ENCODE results near the gene SEC62. TPM values are rescaled to one million over a fixed set of nuclear protein-coding genes. Genes with fewer than 3 reads are reported as not detected.
A peak's percentile ranks its signal among the peaks of the same experiment; 100 is the strongest.

SEC62 gene
- total RNA-seq: 10 to 100 TPM; 48.7 to 64.4 TPM
- polyA plus RNA-seq (2013, experiment 1 of 2): 57.8 TPM
- 55.0 TPM for polyA plus RNA-seq (2013, experiment 2 of 2)
- long read RNA-seq, experiment 1, full-length matches to known transcripts: 3 of 30 reads
- long read RNA-seq, experiment 1, partial matches to known transcripts: 5 of 30 reads
- long read RNA-seq, experiment 1, other reads (novel, unspliced or antisense): 22 of 30 reads
- long read RNA-seq, experiment 2, full-length matches to known transcripts: 198 of 235 reads
- long read RNA-seq, experiment 2, partial matches to known transcripts: 15 of 235 reads
- long read RNA-seq, experiment 2, other reads (novel, unspliced or antisense): 22 of 235 reads
- long read RNA-seq, experiment 3, full-length matches to known transcripts: 17 of 35 reads
- long read RNA-seq, experiment 3, partial matches to known transcripts: 10 of 35 reads
- long read RNA-seq, experiment 3, other reads (novel, unspliced or antisense): 8 of 35 reads
- long read RNA-seq, experiment 4, full-length matches to known transcripts: 70 of 93 reads
- long read RNA-seq, experiment 4, partial matches to known transcripts: 1 of 93 reads
- long read RNA-seq, experiment 4, other reads (novel, unspliced or antisense): 22 of 93 reads

DNA sequence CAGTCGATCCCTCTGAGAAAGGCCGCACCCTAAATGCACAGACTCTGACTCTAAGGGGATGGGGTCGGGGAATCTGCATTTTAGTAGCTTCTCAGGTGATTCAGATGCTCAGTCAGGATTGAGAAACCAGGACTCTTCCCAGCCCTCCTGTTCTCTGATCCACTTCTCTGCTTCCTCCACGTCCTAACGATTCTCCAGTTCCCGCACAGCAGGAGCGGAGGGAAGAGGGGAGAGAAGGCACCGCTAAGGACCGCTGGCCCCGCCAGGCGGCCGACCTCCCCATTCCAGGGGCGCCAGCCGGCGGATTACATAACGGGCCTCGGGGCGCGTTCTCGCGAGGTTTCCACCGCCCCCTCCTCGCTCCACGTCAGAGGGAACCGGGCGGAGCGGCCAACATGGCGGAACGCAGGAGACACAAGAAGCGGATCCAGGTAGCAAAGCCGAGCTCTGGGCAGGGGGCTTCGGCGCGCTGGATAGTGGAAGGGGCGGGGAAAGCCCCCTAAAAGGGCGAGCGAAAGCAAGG is at the start of gene SEC62:
Gene SEC62, plus strand, starts transcription at position 380 of the 523 bp plus-strand sequence. Its CDS starts 16 bp downstream, at position 396.
- Mint-ChIP-seq H3K4me3 (peak within 1 kb of the TSS; percentile 84), H3K9me3 (no peaks in the 10 kb centered on the region), H3K27me3 (ENCODE audit: insufficient read depth) (peaks cover 8% of the 10 kb centered on the region), H3K36me3 (ENCODE audit: low read depth) (no peaks in the 10 kb centered on the region), H3K27ac (peak within 1 kb of the TSS; percentile 98), H3K4me1 (peaks cover 28% of the 10 kb centered on the region)
- peak; percentile 68 for TF ChIP-seq CTCF (conservative IDR thresholded peaks at IDR 0.05)
- Histone ChIP-seq H3K4me1 (ENCODE audit: control insufficient read depth, insufficient read depth, low read length) (peaks cover 4% of the 10 kb centered on the region), H3K9me3 (ENCODE audit: control insufficient read depth, low read length) (no peaks in the 10 kb centered on the region), H3K9ac (ENCODE audit: extremely low read depth, low read length, poor library complexity, severe bottlenecking) (peak within 1 kb of the TSS; percentile 90), H3K4me3 (ENCODE audit: low read length) (peak within 1 kb of the TSS; percentile 96), H3K36me3 (ENCODE audit: control insufficient read depth, insufficient read depth, low read length) (peaks cover 14% of the 10 kb centered on the region), H3K27ac (ENCODE audit: low read depth, low read length) (peak within 1 kb of the TSS; percentile 92), H3K27me3 (ENCODE audit: control insufficient read depth, insufficient read depth, low read length, poor library complexity, severe bottlenecking) (no peaks in the 10 kb centered on the region)
- 1% methylated on average over 37 of the region's 37 CpGs; no CpG with 5 or more reads in 1 of the 2 experiments for WGBS, 2 experiments (ENCODE audit: insufficient coverage in 1 of 2, insufficient read length in 1 of 2)
- peak; percentile 98 for DNase-seq

DNA sequence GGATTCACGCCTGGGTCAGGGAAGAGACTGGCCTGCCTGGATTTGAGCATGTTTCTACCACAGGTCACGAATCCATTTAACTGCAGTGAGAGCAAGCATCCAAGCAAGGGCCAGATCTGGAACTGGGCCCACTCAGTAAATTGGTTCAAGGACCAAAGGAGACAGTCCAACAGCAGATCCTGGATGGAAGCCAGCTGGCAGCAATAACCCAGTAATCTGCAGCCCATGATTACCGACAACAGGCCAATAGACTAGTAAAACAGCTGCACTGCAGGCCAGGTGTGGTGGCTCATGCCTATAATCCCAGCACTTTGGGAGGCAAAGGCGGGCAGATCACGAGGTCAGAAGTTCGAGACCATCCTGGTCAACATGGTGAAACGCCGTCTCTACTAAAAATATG is 43.4 kb upstream of the SEC62 start:
- Mint-ChIP-seq H3K9me3 (no peaks in the 10 kb centered on the region), H3K4me3 (no peak overlapping the region), H3K36me3 (ENCODE audit: low read depth) (no peaks in the 10 kb centered on the region), H3K27ac (no peak overlapping the region), H3K27me3 (ENCODE audit: insufficient read depth) (no peaks in the 10 kb centered on the region), H3K4me1 (peaks cover 5% of the 10 kb centered on the region)
- TF ChIP-seq CTCF (conservative IDR thresholded peaks at IDR 0.05): no peak
- no peak overlapping the region for H3K27ac ChIP-seq (ENCODE audit: low read depth, low read length)
- 77 to 79% methylated on average over 8 of the region's 8 CpGs for WGBS, 2 experiments (ENCODE audit: insufficient coverage in 1 of 2, insufficient read length in 1 of 2)
- H3K9ac ChIP-seq (ENCODE audit: extremely low read depth, low read length, poor library complexity, severe bottlenecking): no peak overlapping the region
- H3K9me3 ChIP-seq (ENCODE audit: control insufficient read depth, low read length): no peaks in the 10 kb centered on the region
- H3K4me1 ChIP-seq (ENCODE audit: control insufficient read depth, insufficient read depth, low read length): no peaks in the 10 kb centered on the region
- no peaks in the 10 kb centered on the region for H3K36me3 ChIP-seq (ENCODE audit: control insufficient read depth, insufficient read depth, low read length)
- DNase-seq: no peak
- no peak overlapping the region for H3K4me3 ChIP-seq (ENCODE audit: low read length)
- no peaks in the 10 kb centered on the region for H3K27me3 ChIP-seq (ENCODE audit: control insufficient read depth, insufficient read depth, low read length, poor library complexity, severe bottlenecking)

GRCh38 chr3:169923831-169924230 is 42.8 kb upstream of the SEC62 start:
- Mint-ChIP-seq H3K4me3 (no peak overlapping the region), H3K9me3 (no peaks in the 10 kb centered on the region), H3K27me3 (ENCODE audit: insufficient read depth) (no peaks in the 10 kb centered on the region), H3K27ac (no peak overlapping the region), H3K4me1 (peaks cover 5% of the 10 kb centered on the region), H3K36me3 (ENCODE audit: low read depth) (no peaks in the 10 kb centered on the region)
- 85 to 94% methylated on average over 1 of the region's 1 CpG for WGBS, 2 experiments (ENCODE audit: insufficient coverage in 1 of 2, insufficient read length in 1 of 2)
- no peak overlapping the region for H3K27ac ChIP-seq (ENCODE audit: low read depth, low read length)
- no peak for TF ChIP-seq CTCF (conservative IDR thresholded peaks at IDR 0.05)
- H3K9me3 ChIP-seq (ENCODE audit: control insufficient read depth, low read length): no peaks in the 10 kb centered on the region
- no peak for DNase-seq
- no peak overlapping the region for H3K9ac ChIP-seq (ENCODE audit: extremely low read depth, low read length, poor library complexity, severe bottlenecking)
- no peaks in the 10 kb centered on the region for H3K4me1 ChIP-seq (ENCODE audit: control insufficient read depth, insufficient read depth, low read length)
- no peak overlapping the region for H3K4me3 ChIP-seq (ENCODE audit: low read length)
- H3K27me3 ChIP-seq (ENCODE audit: control insufficient read depth, insufficient read depth, low read length, poor library complexity, severe bottlenecking): no peaks in the 10 kb centered on the region
- no peaks in the 10 kb centered on the region for H3K36me3 ChIP-seq (ENCODE audit: control insufficient read depth, insufficient read depth, low read length)

All from endodermal cell (in vitro differentiated cells).